NCI-H748 (cell line): ENCODE measurements around the gene CNPPD1.
A peak's percentile ranks its signal among the peaks of the same experiment; 100 is the strongest.

Source experiments
- DNase-seq: peaks from one replicate; lab custom pipeline; 2025; ENCODE audit not compliant: unreplicated experiment; lab: John Stamatoyannopoulos, UW

CNPPD1 gene

GRCh38 chr2:219176818-219177551 lies at the start of gene CNPPD1:
Gene CNPPD1, minus strand, starts transcription at chr2:219176925. Its CDS starts 97 bp downstream, at chr2:219176828.
- DNase-seq: peak; percentile 92

GRCh38 chr2:219225350-219225749 lies 48.6 kb upstream of the CNPPD1 start:
- DNase-seq: no peak

GRCh38 chr2:219223831-219224610 lies 47.3 kb upstream of the CNPPD1 start:
- DNase-seq: no peak

GRCh38 chr2:219221957-219222518 lies 45.3 kb upstream of the CNPPD1 start:
- DNase-seq: no peak

GRCh38 chr2:219220652-219221402 lies 44.1 kb upstream of the CNPPD1 start:
- DNase-seq: no peak

- no peak for DNase-seq
These were observed 43.2 kb upstream of the CNPPD1 start for GRCh38 chr2:219219784-219220532.

- DNase-seq: peak; percentile 96
These were observed 42.3 kb upstream of the CNPPD1 start, which contains the start of gene ABCB6 for GRCh38 chr2:219218732-219219701. Gene ABCB6, minus strand, starts transcription at chr2:219218958. Its CDS starts 285 bp downstream, at chr2:219218673.

GRCh38 chr2:219218217-219218731 lies 41.5 kb upstream of the CNPPD1 start:
- peak; percentile 84 for DNase-seq

GRCh38 chr2:219216535-219216915 lies 39.8 kb upstream of the CNPPD1 start:
- DNase-seq: no peak

GRCh38 chr2:219215871-219216534 lies 39.3 kb upstream of the CNPPD1 start:
- no peak for DNase-seq

GRCh38 chr2:219214786-219215185 lies 38.1 kb upstream of the CNPPD1 start:
- no peak for DNase-seq

- no peak for DNase-seq
These were observed 37.4 kb upstream of the CNPPD1 start for GRCh38 chr2:219214141-219214540.

- DNase-seq: no peak
These were observed 36.9 kb upstream of the CNPPD1 start for GRCh38 chr2:219213486-219214071.

GRCh38 chr2:219213026-219213415 lies 36.3 kb upstream of the CNPPD1 start:
- DNase-seq: no peak

GRCh38 chr2:219210886-219211362 lies 34.2 kb upstream of the CNPPD1 start:
- DNase-seq: no peak

- no peak for DNase-seq
These were observed 33.6 kb upstream of the CNPPD1 start for GRCh38 chr2:219210196-219210885.
